SK-N-SH treated with all-trans-retinoic acid at 6 μM for 48 hours (cell line): ENCODE measurements around the gene SSMEM1.

Source experiments
- ATAC-seq: fragments of 200-7000 bp; cut with Tn5 transposase; 3 replicates; pipeline ENCODE4 v1.9.1; 2020; ENCODE audit warnings: mild to moderate bottlenecking, moderate library complexity
- ARNTL ChIP-seq: fragments of 450-650 bp; formaldehyde crosslinking; IDR thresholded peaks from 2 replicates; pipeline ENCODE4 v1.5.0; 2020; ENCODE audit warnings: low read depth, mild to moderate bottlenecking, moderate library complexity, borderline replicate concordance
- CSDC2 ChIP-seq: fragments of 250-450 bp; sonication (Bioruptor Pico); IDR thresholded peaks from 2 replicates; pipeline ENCODE4 v1.5.0; 2020; ENCODE audit warnings: mild to moderate bottlenecking, moderate library complexity
- ESRRG ChIP-seq: fragments of 250-450 bp; sonication (Bioruptor Pico); IDR thresholded peaks from 2 replicates; pipeline ENCODE4 v1.6.1; 2021; ENCODE audit warnings: mild to moderate bottlenecking
- GLIS3 ChIP-seq: fragments of 250-450 bp; sonication (Bioruptor Pico); IDR thresholded peaks from 2 replicates; pipeline ENCODE4 v1.5.0; 2020; ENCODE audit warnings: mild to moderate bottlenecking, moderate library complexity
- ISL1 ChIP-seq: fragments of 250-450 bp; sonication (Bioruptor Pico); IDR thresholded peaks from 2 replicates; pipeline ENCODE4 v2.1.2; 2022; ENCODE audit warnings: mild to moderate bottlenecking, moderate library complexity
- OSR1 ChIP-seq: fragments of 250-450 bp; sonication (Bioruptor Pico); IDR thresholded peaks from 2 replicates; pipeline ENCODE4 v1.8.0; 2022; ENCODE audit warnings: moderate library complexity, mild to moderate bottlenecking, inconsistent platforms
- PPARA ChIP-seq: fragments of 250-450 bp; sonication (Bioruptor Pico); IDR thresholded peaks from 2 replicates; pipeline ENCODE4 v1.5.0; 2020; ENCODE audit warnings: mild to moderate bottlenecking, borderline replicate concordance
- RARB ChIP-seq: fragments of 250-450 bp; sonication (Bioruptor Pico); IDR thresholded peaks from 2 replicates; pipeline ENCODE4 v1.8.0; 2021; ENCODE audit warnings: mild to moderate bottlenecking, moderate library complexity
- SNAI2 ChIP-seq: fragments of 250-450 bp; sonication (Bioruptor Pico); IDR thresholded peaks from 2 replicates; pipeline ENCODE4 v1.5.0; 2020; ENCODE audit warnings: mild to moderate bottlenecking, moderate library complexity
- TCF4 ChIP-seq: fragments of 250-450 bp; sonication (Bioruptor Pico); IDR thresholded peaks from 2 replicates; pipeline ENCODE4 v1.8.0; 2021; ENCODE audit warnings: mild to moderate bottlenecking, moderate library complexity, borderline replicate concordance
- TOX ChIP-seq: fragments of 250-450 bp; sonication (Bioruptor Pico); IDR thresholded peaks from 2 replicates; pipeline ENCODE4 v1.8.0; 2021; ENCODE audit warnings: mild to moderate bottlenecking, moderate library complexity, borderline replicate concordance
- ZC3H10 ChIP-seq: fragments of 250-450 bp; sonication (Bioruptor Pico); IDR thresholded peaks from 2 replicates; pipeline ENCODE4 v1.5.1; 2021; ENCODE audit warnings: mild to moderate bottlenecking, moderate library complexity
- ZFP3 ChIP-seq: fragments of 250-450 bp; sonication (Bioruptor Pico); IDR thresholded peaks from 2 replicates; pipeline ENCODE4 v1.5.0; 2020; ENCODE audit warnings: mild to moderate bottlenecking, moderate library complexity
- ZFP30 ChIP-seq: fragments of 450-650 bp; formaldehyde crosslinking; IDR thresholded peaks from 2 replicates; pipeline ENCODE4 v1.5.0; 2022; ENCODE audit warnings: mild to moderate bottlenecking, moderate library complexity
- ZNF565 ChIP-seq: fragments of 450-650 bp; formaldehyde crosslinking; conservative IDR thresholded peaks from 2 replicates; pipeline ENCODE4 v1.5.0; 2020; ENCODE audit warnings: low read depth, mild to moderate bottlenecking, moderate library complexity
- ZNF70 ChIP-seq: fragments of 450-650 bp; formaldehyde crosslinking; IDR thresholded peaks from 2 replicates; pipeline ENCODE4 v1.5.0; 2020; ENCODE audit warnings: mild to moderate bottlenecking, moderate library complexity
- ZNF8 ChIP-seq: fragments of 450-650 bp; formaldehyde crosslinking; IDR thresholded peaks from 2 replicates; pipeline ENCODE4 v1.5.0; 2020; ENCODE audit warnings: mild to moderate bottlenecking, moderate library complexity
- TF ChIP-seq, protein P1 (sequence below): fragments of 250-450 bp; sonication (Bioruptor Pico); IDR thresholded peaks from 2 replicates; pipeline ENCODE4 v1.8.0; 2021; ENCODE audit warnings: low read depth, mild to moderate bottlenecking, moderate library complexity, borderline replicate concordance
- TF ChIP-seq, protein P2 (sequence below): fragments of 250-450 bp; sonication (Bioruptor Pico); IDR thresholded peaks from 2 replicates; pipeline ENCODE4 v1.5.1; 2020; ENCODE audit warnings: low read depth, mild to moderate bottlenecking, moderate library complexity
- TF ChIP-seq, protein P3 (sequence below): fragments of 250-450 bp; sonication (Bioruptor Pico); IDR thresholded peaks from 2 replicates; pipeline ENCODE4 v1.5.0; 2020; ENCODE audit warnings: mild to moderate bottlenecking, moderate library complexity
- TF ChIP-seq, protein P4 (sequence below): fragments of 250-450 bp; sonication (Bioruptor Pico); IDR thresholded peaks from 2 replicates; pipeline ENCODE4 v1.8.0; 2020; ENCODE audit warnings: mild to moderate bottlenecking, moderate library complexity, borderline replicate concordance
- TF ChIP-seq, protein P5 (sequence below): fragments of 250-450 bp; sonication (Bioruptor Pico); IDR thresholded peaks from 2 replicates; pipeline ENCODE4 v1.5.1; 2021; ENCODE audit warnings: mild to moderate bottlenecking, moderate library complexity

SSMEM1 gene

DNA sequence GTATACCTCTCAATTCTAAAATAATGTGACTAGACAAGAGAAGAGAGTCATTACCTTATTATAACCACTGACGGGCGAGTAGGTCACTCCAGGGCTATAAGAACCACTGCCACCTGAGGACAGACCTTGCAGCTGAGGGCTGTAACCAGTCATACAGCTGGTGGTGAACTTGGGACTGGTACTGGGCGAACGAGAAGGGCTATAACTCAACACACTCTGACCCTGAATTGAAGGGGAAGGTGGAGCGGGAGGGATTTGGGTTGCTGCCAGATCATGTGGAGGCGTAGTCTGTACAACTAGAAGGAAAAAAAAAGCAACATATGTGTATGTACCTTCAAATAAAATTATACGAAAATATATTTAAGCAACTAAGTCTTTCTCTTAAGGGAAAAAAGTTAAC is 5.9 kb upstream of the SSMEM1 start:
- TF ChIP-seq ESRRG (CRISPR knock-in tag) (no peak), ZC3H10 (no peak), SNAI2 (CRISPR knock-in tag) (no peak), ISL1 (CRISPR knock-in tag) (no peak), ZNF70 (CRISPR knock-in tag) (no peak), TCF4 (no peak), GLIS3 (CRISPR knock-in tag) (no peak), ARNTL (CRISPR knock-in tag) (no peak), ZFP3 (CRISPR knock-in tag) (no peak), OSR1 (no peak), ZFP30 (CRISPR knock-in tag) (no peak), ZNF565 (no peak), TOX (no peak)
- TF ChIP-seq, protein P1, sequence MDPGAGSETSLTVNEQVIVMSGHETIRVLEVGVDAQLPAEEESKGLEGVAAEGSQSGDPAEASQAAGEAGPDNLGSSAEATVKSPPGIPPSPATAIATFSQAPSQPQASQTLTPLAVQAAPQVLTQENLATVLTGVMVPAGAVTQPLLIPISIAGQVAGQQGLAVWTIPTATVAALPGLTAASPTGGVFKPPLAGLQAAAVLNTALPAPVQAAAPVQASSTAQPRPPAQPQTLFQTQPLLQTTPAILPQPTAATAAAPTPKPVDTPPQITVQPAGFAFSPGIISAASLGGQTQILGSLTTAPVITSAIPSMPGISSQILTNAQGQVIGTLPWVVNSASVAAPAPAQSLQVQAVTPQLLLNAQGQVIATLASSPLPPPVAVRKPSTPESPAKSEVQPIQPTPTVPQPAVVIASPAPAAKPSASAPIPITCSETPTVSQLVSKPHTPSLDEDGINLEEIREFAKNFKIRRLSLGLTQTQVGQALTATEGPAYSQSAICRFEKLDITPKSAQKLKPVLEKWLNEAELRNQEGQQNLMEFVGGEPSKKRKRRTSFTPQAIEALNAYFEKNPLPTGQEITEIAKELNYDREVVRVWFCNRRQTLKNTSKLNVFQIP (CRISPR knock-in tag), result no peak
- TF ChIP-seq, protein P2, sequence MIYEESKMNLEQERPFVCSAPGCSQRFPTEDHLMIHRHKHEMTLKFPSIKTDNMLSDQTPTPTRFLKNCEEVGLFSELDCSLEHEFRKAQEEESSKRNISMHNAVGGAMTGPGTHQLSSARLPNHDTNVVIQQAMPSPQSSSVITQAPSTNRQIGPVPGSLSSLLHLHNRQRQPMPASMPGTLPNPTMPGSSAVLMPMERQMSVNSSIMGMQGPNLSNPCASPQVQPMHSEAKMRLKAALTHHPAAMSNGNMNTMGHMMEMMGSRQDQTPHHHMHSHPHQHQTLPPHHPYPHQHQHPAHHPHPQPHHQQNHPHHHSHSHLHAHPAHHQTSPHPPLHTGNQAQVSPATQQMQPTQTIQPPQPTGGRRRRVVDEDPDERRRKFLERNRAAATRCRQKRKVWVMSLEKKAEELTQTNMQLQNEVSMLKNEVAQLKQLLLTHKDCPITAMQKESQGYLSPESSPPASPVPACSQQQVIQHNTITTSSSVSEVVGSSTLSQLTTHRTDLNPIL (CRISPR knock-in tag), result no peak
- no peak for ATAC-seq

DNA sequence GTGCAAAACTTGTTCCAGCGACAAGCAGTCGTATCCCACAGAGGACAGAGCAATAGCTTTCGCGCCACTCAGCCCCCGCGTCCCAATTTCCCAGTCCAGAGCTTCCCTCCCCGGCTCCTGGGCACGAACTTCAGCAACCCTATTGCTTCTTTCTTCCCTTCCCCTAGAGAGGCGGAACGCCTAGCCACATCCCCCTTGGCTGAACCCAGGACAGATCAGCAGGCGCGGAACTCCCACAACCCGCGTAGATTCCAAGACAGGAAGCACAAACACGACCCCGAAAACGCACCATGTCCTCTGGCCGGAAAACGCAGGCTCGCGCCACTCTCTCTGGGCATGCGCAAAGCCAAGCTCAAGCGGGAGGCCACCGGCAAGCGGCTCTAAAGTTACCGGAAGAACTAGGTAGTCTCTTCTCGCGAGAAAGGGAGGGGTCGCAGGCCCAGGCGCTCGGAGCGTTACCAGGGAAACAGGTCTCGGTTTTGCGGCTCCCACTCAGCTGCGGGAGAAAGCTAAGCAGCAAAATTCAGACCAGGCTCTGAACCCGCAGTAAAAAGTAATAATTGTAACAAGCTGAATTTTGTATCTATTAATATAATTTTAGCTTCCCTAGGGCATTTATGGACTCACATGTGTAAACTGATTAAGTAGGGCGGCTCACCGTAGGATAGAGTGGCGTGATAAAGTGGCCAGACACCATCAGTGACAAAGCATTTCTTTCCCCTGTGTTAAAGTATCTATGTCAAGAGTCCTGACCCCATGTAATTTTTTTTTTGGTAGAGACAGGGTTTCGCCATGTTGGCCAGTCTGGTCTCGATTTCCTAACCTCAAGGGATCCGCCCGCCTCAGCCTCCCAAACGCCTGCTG is 2.3 kb upstream of the SSMEM1 start, which contains the start of gene TMEM209:
Gene TMEM209, minus strand, starts transcription at position 323 of the 864 bp plus-strand sequence. Its CDS starts 31 bp downstream, at position 292.
- TF ChIP-seq OSR1, result no peak
- TF ChIP-seq, protein P2 (CRISPR knock-in tag), result peak; percentile 39; the same call in 1 of the 2 replicates
- TF ChIP-seq ISL1 (CRISPR knock-in tag), result no peak
- no peak for TF ChIP-seq ZNF70 (CRISPR knock-in tag)
- TF ChIP-seq RARB (CRISPR knock-in tag), result no peak
- no peak for TF ChIP-seq PPARA
- TF ChIP-seq, protein P3, sequence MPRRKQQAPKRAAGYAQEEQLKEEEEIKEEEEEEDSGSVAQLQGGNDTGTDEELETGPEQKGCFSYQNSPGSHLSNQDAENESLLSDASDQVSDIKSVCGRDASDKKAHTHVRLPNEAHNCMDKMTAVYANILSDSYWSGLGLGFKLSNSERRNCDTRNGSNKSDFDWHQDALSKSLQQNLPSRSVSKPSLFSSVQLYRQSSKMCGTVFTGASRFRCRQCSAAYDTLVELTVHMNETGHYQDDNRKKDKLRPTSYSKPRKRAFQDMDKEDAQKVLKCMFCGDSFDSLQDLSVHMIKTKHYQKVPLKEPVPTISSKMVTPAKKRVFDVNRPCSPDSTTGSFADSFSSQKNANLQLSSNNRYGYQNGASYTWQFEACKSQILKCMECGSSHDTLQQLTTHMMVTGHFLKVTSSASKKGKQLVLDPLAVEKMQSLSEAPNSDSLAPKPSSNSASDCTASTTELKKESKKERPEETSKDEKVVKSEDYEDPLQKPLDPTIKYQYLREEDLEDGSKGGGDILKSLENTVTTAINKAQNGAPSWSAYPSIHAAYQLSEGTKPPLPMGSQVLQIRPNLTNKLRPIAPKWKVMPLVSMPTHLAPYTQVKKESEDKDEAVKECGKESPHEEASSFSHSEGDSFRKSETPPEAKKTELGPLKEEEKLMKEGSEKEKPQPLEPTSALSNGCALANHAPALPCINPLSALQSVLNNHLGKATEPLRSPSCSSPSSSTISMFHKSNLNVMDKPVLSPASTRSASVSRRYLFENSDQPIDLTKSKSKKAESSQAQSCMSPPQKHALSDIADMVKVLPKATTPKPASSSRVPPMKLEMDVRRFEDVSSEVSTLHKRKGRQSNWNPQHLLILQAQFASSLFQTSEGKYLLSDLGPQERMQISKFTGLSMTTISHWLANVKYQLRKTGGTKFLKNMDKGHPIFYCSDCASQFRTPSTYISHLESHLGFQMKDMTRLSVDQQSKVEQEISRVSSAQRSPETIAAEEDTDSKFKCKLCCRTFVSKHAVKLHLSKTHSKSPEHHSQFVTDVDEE (CRISPR knock-in tag), result peak; percentile 52; the same call in 1 of the 2 replicates
- TF ChIP-seq ZNF8 (CRISPR knock-in tag), result no peak
- peak; percentile 41; the same call in 1 of the 2 replicates for TF ChIP-seq ZFP3 (CRISPR knock-in tag)
- TF ChIP-seq CSDC2 (CRISPR knock-in tag), result no peak
- TF ChIP-seq, protein P4, sequence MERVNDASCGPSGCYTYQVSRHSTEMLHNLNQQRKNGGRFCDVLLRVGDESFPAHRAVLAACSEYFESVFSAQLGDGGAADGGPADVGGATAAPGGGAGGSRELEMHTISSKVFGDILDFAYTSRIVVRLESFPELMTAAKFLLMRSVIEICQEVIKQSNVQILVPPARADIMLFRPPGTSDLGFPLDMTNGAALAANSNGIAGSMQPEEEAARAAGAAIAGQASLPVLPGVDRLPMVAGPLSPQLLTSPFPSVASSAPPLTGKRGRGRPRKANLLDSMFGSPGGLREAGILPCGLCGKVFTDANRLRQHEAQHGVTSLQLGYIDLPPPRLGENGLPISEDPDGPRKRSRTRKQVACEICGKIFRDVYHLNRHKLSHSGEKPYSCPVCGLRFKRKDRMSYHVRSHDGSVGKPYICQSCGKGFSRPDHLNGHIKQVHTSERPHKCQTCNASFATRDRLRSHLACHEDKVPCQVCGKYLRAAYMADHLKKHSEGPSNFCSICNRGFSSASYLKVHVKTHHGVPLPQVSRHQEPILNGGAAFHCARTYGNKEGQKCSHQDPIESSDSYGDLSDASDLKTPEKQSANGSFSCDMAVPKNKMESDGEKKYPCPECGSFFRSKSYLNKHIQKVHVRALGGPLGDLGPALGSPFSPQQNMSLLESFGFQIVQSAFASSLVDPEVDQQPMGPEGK, result no peak
- no peak for TF ChIP-seq SNAI2 (CRISPR knock-in tag)
- TF ChIP-seq, protein P5, sequence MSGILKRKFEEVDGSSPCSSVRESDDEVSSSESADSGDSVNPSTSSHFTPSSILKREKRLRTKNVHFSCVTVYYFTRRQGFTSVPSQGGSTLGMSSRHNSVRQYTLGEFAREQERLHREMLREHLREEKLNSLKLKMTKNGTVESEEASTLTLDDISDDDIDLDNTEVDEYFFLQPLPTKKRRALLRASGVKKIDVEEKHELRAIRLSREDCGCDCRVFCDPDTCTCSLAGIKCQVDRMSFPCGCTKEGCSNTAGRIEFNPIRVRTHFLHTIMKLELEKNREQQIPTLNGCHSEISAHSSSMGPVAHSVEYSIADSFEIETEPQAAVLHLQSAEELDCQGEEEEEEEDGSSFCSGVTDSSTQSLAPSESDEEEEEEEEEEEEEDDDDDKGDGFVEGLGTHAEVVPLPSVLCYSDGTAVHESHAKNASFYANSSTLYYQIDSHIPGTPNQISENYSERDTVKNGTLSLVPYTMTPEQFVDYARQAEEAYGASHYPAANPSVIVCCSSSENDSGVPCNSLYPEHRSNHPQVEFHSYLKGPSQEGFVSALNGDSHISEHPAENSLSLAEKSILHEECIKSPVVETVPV (CRISPR knock-in tag), result peak; percentile 72; the same call in 1 of the 2 replicates
- TF ChIP-seq, protein P1 (CRISPR knock-in tag), result no peak
- no peak for TF ChIP-seq ZC3H10
- 0 out of 2 replicates have a peak, but pooled peaks have one; percentile 61 for TF ChIP-seq GLIS3 (CRISPR knock-in tag)
- TF ChIP-seq TOX, result no peak
- 0 out of 2 replicates have a peak, but pooled peaks have one; percentile 61 for TF ChIP-seq ESRRG (CRISPR knock-in tag)
- ATAC-seq, result peak; percentile 92
